OCI-LY3 (cell line): Measurements from ENCODE around the gene MTX2.

Experiments
- H2AFZ ChIP-seq: fragments of 200-600, 300-600 bp; shearing (Covaris generic); 2 replicates; pipeline ENCODE4 v1.6.0; 2014; ENCODE audit warnings: antibody characterized with exemption, low read depth, low read length
- H3K27ac ChIP-seq: fragments of 200-600, 300-600 bp; sonication (generic); 2 replicates; pipeline ENCODE4 v1.5.1; 2014; ENCODE audit warnings: mild to moderate bottlenecking, low read length, moderate library complexity, mixed read lengths
- H3K27me3 ChIP-seq: fragments of 200-600, 300-600 bp; sonication (generic); 2 replicates; pipeline ENCODE4 v1.6.1; 2014; ENCODE audit warnings: low read depth, low read length, mixed read lengths
- H3K36me3 ChIP-seq: fragments of 200-600, 300-600 bp; sonication (generic); replicated peaks from 2 replicates; pipeline ENCODE3; 2014; ENCODE audit warnings: low read depth, low read length, mixed read lengths
- H3K4me1 ChIP-seq: fragments of 300-600, 200-600 bp; sonication (generic); 2 replicates; pipeline ENCODE4 v1.6.1; 2014; ENCODE audit warnings: low read length, mixed read lengths
- H3K4me2 ChIP-seq: fragments of 200-600, 300-600 bp; sonication (generic); 2 replicates; pipeline ENCODE4 v1.6.1; 2014; ENCODE audit warnings: low read length, mixed read lengths
- H3K4me3 ChIP-seq: fragments of 300-600, 200-600 bp; sonication (generic); 2 replicates; pipeline ENCODE4 v1.5.1; 2014; ENCODE audit warnings: antibody characterized with exemption, mild to moderate bottlenecking, low read length, moderate library complexity
- H3K79me2 ChIP-seq: fragments of 300-600, 200-600 bp; shearing (Covaris generic); 2 replicates; pipeline ENCODE4 v1.6.1; 2014; ENCODE audit warnings: mild to moderate bottlenecking, low read length, mixed read lengths
- H3K9ac ChIP-seq: fragments of 300-600, 200-600 bp; shearing (Covaris generic); 2 replicates; pipeline ENCODE4 v1.6.0; 2014; ENCODE audit warnings: mild to moderate bottlenecking, low read length, moderate library complexity
- H3K9me3 ChIP-seq: fragments of 200-600, 300-600 bp; shearing (Covaris generic); 2 replicates; pipeline ENCODE4 v1.6.1; 2014; ENCODE audit warnings: low read length, mixed read lengths; ENCODE audit not compliant: insufficient read depth
- H4K20me1 ChIP-seq: fragments of 200-600, 300-600 bp; sonication (generic); 2 replicates; pipeline ENCODE4 v1.6.1; 2016; ENCODE audit warnings: low read length, mixed read lengths; ENCODE audit not compliant: insufficient read depth
- EZH2phosphoT487 ChIP-seq: fragments of 200-600 bp; shearing (Covaris generic); IDR thresholded peaks from 2 replicates; pipeline ENCODE4 v1.6.1; 2018; ENCODE audit warnings: antibody characterized with exemption, mixed run types, low read depth
- TF ChIP-seq, protein P1 (sequence below): fragments of 200-600, 300-600 bp; sonication (generic); IDR thresholded peaks from 2 replicates; pipeline ENCODE4 v1.5.1; 2014; ENCODE audit warnings: antibody characterized with exemption, low read length, low read depth

Gene MTX2

DNA sequence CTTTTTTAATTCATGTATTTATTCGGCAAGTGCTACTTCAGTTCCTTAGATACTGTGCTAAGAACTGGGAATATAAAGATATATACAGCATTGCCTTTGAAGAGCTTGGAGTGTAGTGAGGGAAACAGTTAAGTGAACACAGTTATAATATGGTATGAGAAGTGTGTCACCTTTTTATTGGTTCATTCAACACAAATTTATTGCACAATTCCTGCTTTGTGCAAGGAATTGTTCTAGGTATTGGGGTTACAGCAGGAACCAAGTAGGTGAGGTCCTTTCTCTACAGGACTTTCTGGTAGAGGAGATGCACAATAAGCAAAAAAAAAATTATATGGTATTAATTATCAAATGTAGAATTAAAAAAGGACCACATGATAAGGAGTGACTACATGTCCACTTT is 65.5 kb downstream of the MTX2 start:
- no peaks in the 10 kb centered on the region for H3K4me1 ChIP-seq
- no peaks in the 10 kb centered on the region for H3K27me3 ChIP-seq
- no peak overlapping the region for H3K27ac ChIP-seq
- H2AFZ ChIP-seq = no peak overlapping the region
- no peak overlapping the region for H3K9ac ChIP-seq
- peaks cover 6% of the 10 kb centered on the region for H3K36me3 ChIP-seq
- TF ChIP-seq EZH2phosphoT487 = no peak
- TF ChIP-seq, protein P1, sequence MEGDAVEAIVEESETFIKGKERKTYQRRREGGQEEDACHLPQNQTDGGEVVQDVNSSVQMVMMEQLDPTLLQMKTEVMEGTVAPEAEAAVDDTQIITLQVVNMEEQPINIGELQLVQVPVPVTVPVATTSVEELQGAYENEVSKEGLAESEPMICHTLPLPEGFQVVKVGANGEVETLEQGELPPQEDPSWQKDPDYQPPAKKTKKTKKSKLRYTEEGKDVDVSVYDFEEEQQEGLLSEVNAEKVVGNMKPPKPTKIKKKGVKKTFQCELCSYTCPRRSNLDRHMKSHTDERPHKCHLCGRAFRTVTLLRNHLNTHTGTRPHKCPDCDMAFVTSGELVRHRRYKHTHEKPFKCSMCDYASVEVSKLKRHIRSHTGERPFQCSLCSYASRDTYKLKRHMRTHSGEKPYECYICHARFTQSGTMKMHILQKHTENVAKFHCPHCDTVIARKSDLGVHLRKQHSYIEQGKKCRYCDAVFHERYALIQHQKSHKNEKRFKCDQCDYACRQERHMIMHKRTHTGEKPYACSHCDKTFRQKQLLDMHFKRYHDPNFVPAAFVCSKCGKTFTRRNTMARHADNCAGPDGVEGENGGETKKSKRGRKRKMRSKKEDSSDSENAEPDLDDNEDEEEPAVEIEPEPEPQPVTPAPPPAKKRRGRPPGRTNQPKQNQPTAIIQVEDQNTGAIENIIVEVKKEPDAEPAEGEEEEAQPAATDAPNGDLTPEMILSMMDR = no peak
- H4K20me1 ChIP-seq = no peaks in the 10 kb centered on the region
- H3K4me3 ChIP-seq = no peak overlapping the region
- no peak overlapping the region for H3K4me2 ChIP-seq
- no peaks in the 10 kb centered on the region for H3K9me3 ChIP-seq
- no peaks in the 10 kb centered on the region for H3K79me2 ChIP-seq

GRCh38 chr2:176338395-176338794 is 69.2 kb downstream of the MTX2 start:
- Histone ChIP-seq H3K4me1 (no peaks in the 10 kb centered on the region), H3K27me3 (no peaks in the 10 kb centered on the region), H3K4me2 (no peak overlapping the region), H4K20me1 (no peaks in the 10 kb centered on the region), H3K36me3 (peaks cover 6% of the 10 kb centered on the region), H2AFZ (no peak overlapping the region), H3K9me3 (no peaks in the 10 kb centered on the region), H3K27ac (no peak overlapping the region), H3K79me2 (no peaks in the 10 kb centered on the region), H3K4me3 (no peak overlapping the region), H3K9ac (no peak overlapping the region)
- TF ChIP-seq, protein P1 = no peak
- TF ChIP-seq EZH2phosphoT487 = no peak

DNA sequence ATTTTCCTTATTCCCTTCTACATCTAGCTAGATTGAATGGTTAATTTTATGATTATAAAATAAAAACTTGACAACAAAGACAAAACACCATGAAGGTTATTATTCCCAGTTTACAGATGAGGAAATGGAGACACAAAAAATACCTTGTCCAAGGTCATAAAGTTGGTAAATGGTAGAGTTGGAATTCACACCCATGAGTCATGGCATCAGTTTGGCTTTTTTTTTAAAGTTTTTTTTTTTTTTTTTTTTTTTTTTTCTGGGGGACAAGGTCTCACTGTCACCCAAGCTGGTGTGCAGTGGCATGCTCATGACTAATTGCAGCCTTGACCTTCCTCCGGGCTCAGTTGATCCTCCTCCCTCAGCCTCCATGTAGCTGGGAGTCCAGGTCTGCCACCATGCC is 70.0 kb downstream of the MTX2 start:
- peaks cover 6% of the 10 kb centered on the region for H3K36me3 ChIP-seq
- H3K4me2 ChIP-seq = no peak overlapping the region
- no peak for TF ChIP-seq EZH2phosphoT487
- TF ChIP-seq, protein P1 = no peak
- H3K4me3 ChIP-seq = no peak overlapping the region
- H3K9ac ChIP-seq = no peak overlapping the region
- H3K9me3 ChIP-seq = no peaks in the 10 kb centered on the region
- no peak overlapping the region for H3K27ac ChIP-seq
- no peaks in the 10 kb centered on the region for H4K20me1 ChIP-seq
- H3K4me1 ChIP-seq = no peaks in the 10 kb centered on the region
- H2AFZ ChIP-seq = no peak overlapping the region
- H3K79me2 ChIP-seq = no peaks in the 10 kb centered on the region
- no peaks in the 10 kb centered on the region for H3K27me3 ChIP-seq

GRCh38 chr2:176356251-176356650 is 87.0 kb downstream of the MTX2 start:
- TF ChIP-seq EZH2phosphoT487 = no peak
- TF ChIP-seq, protein P1 = no peak
- Histone ChIP-seq H3K27ac (no peak overlapping the region), H4K20me1 (no peaks in the 10 kb centered on the region), H3K27me3 (no peaks in the 10 kb centered on the region), H3K36me3 (no peaks in the 10 kb centered on the region), H3K4me1 (no peaks in the 10 kb centered on the region), H2AFZ (no peak overlapping the region), H3K4me2 (no peak overlapping the region), H3K9ac (no peak overlapping the region), H3K4me3 (no peak overlapping the region), H3K79me2 (no peaks in the 10 kb centered on the region), H3K9me3 (no peaks in the 10 kb centered on the region)
